CD4-positive, alpha-beta T cell treated with Interferon gamma for 1 hour (primary cell): ENCODE measurements around the gene UNCX.
A peak's percentile ranks its signal among the peaks of the same experiment; 100 is the strongest.

ENCODE experiments used
- DNase-seq: peaks from one replicate; pipeline ENCODE4 v3.0.0-alpha.2; 2020

UNCX gene

GRCh38 chr7:1244700-1245523 lies 12.2 kb downstream of the UNCX start:
- DNase-seq, result no peak

GRCh38 chr7:1245524-1246050 lies 12.9 kb downstream of the UNCX start:
- no peak for DNase-seq

GRCh38 chr7:1246160-1246870 lies 13.6 kb downstream of the UNCX start:
- DNase-seq, result no peak

- DNase-seq, result no peak
Measured at GRCh38 chr7:1246871-1247526, 14.3 kb downstream of the UNCX start.

GRCh38 chr7:1247527-1248041 lies 14.9 kb downstream of the UNCX start:
- DNase-seq, result peak; percentile 16

- no peak for DNase-seq
Measured at GRCh38 chr7:1248143-1248915, 15.7 kb downstream of the UNCX start.

GRCh38 chr7:1248916-1249581 lies 16.4 kb downstream of the UNCX start:
- no peak for DNase-seq

- no peak for DNase-seq
Measured at GRCh38 chr7:1249731-1250130, 17.1 kb downstream of the UNCX start.

GRCh38 chr7:1250901-1251300 lies 18.2 kb downstream of the UNCX start:
- DNase-seq, result no peak

GRCh38 chr7:1251796-1252539 lies 19.3 kb downstream of the UNCX start:
- no peak for DNase-seq

GRCh38 chr7:1252540-1253090 lies 19.9 kb downstream of the UNCX start:
- DNase-seq, result no peak

GRCh38 chr7:1253681-1254181 lies 21.1 kb downstream of the UNCX start:
- no peak for DNase-seq

GRCh38 chr7:1254281-1255079 lies 21.8 kb downstream of the UNCX start:
- no peak for DNase-seq

GRCh38 chr7:1255080-1255816 lies 22.6 kb downstream of the UNCX start:
- DNase-seq, result no peak

GRCh38 chr7:1255817-1256340 lies 23.2 kb downstream of the UNCX start:
- DNase-seq, result no peak

- DNase-seq, result no peak
Measured at GRCh38 chr7:1256621-1257020, 23.9 kb downstream of the UNCX start.

GRCh38 chr7:1257221-1257620 lies 24.5 kb downstream of the UNCX start:
- no peak for DNase-seq

- DNase-seq, result no peak
Measured at GRCh38 chr7:1257863-1258262, 25.2 kb downstream of the UNCX start.
